Neural cell (in vitro differentiated cells): ENCODE measurements around the gene CD300A.

Experiments
- CTCF ChIP-seq: fragments of 450-650 bp; IDR thresholded peaks from 2 replicates; pipeline ENCODE4 v1.5.1; 2014; ENCODE audit warnings: antibody characterized with exemption, mild to moderate bottlenecking, moderate library complexity; ENCODE audit not compliant: poor library complexity, severe bottlenecking
- EZH2 ChIP-seq: fragments of 200-600, 300-800 bp; shearing (Covaris generic), sonication (generic); IDR thresholded peaks from 2 replicates; pipeline ENCODE4 v1.6.1; 2014; ENCODE audit warnings: antibody characterized with exemption, low read length, borderline replicate concordance, mild to moderate bottlenecking; ENCODE audit not compliant: insufficient read depth, poor library complexity, severe bottlenecking
- POLR2AphosphoS5 ChIP-seq: IDR thresholded peaks from 2 replicates; pipeline ENCODE4 v1.6.1; 2012
- RAD21 ChIP-seq: fragments of 450-650 bp; conservative IDR thresholded peaks from 2 replicates; pipeline ENCODE4 v1.6.1; 2014; ENCODE audit warnings: antibody characterized with exemption, mild to moderate bottlenecking, moderate library complexity
- REST ChIP-seq: IDR thresholded peaks from 2 replicates; pipeline ENCODE4 v1.6.1; 2012; ENCODE audit warnings: borderline replicate concordance
- SMC3 ChIP-seq: fragments of 450-650 bp; conservative IDR thresholded peaks from 2 replicates; pipeline ENCODE4 v1.6.1; 2014; ENCODE audit warnings: antibody characterized with exemption, mild to moderate bottlenecking, moderate library complexity; ENCODE audit not compliant: poor library complexity
- TAF1 ChIP-seq: IDR thresholded peaks from 2 replicates; pipeline ENCODE4 v1.6.1; 2012; ENCODE audit warnings: low read depth

GRCh38 chr17:74457820-74458166, 8.6 kb upstream of the CD300A start:
- TF ChIP-seq CTCF (no peak), EZH2 (no peak), POLR2AphosphoS5 (no peak), RAD21 (no peak), SMC3 (no peak), TAF1 (no peak), REST (no peak)
